ENCODE results near the gene CIDEC. TPM values are rescaled to one million over a fixed set of nuclear protein-coding genes. Genes with fewer than 3 reads are reported as not detected.

The CIDEC gene
- total and polyA plus RNA-seq, 2 donors from 2014 or later, result not detected

DNA sequence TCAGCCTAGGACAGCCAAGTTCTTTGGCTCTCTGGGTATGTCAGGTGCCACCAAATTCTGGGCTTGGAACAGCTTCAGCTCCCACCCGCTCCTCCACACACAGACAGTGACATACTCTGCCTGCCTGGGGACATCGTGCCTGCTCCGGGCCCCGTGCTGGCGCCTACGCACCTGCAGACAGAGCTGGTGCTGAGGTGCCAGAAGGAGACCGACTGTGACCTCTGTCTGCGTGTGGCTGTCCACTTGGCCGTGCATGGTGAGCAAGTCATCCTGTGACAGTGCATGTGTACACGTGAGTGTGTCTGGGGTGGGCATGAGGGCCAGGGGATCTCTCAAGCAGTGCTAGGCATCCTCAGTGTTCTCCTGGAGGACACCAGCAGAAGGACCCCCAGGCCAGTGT lies 37.8 kb upstream of the CIDEC start:
- FAIRE-seq, result no peak
- peaks cover 0 to 30% (median 0%) of the 10 kb centered on the region in 3 donors for H3K4me1 ChIP-seq (ENCODE audit: control insufficient read depth in 2 of 3, insufficient read depth in 2 of 3, low read depth in 1 of 3, low read length in 3 of 3)

DNA sequence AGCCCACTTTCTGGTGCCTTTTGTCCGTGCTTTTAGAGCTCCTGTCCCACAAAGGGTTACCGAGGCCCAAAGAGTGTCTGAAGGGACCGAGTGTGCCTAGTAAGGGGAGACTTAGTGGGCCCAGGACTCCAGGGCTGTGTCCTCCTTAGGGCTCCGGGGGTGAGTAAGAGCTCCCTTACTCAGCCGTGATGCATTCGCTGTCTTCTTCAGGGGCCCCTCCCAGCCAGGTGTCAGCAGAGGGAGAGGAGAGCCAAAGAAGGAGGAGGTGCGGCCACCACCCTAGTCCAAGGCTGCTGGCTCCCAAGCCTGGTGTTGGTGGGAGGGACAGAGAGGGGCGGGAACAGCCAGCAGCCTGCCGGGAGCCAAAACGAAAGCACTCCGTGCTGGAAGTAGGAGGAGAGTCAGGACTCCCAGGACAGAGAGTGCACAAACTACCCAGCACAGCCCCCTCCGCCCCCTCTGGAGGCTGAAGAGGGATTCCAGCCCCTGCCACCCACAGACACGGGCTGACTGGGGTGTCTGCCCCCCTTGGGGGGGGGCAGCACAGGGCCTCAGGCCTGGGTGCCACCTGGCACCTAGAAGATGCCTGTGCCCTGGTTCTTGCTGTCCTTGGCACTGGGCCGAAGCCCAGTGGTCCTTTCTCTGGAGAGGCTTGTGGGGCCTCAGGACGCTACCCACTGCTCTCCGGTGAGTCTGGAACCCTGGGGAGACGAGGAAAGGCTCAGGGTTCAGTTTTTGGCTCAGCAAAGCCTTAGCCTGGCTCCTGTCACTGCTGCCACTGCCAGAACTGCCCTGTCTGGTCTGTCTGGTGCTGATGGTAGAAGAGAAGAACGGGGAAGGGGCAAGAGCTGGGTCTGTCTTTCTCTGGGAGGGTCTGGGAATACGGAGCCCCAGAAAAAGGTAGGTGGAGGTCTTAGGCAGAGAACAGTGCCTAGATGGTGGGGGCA lies 37.0 kb upstream of the CIDEC start, which contains the start of gene IL17RC:
TSS of gene IL17RC (plus strand) at position 365 of the 947 bp plus-strand sequence. CDS start at position 583, 218 bp downstream.
- Histone ChIP-seq H3K4me1 (ENCODE audit: control insufficient read depth in 2 of 3, insufficient read depth in 2 of 3, low read depth in 1 of 3, low read length in 3 of 3) (peaks cover 0 to 30% (median 0%) of the 10 kb centered on the region in 3 donors), H3K4me3 (ENCODE audit: low read length in 3 of 3) (peak within 1 kb of the TSS; percentile 56 to 76 (median 65)), H3K27ac (ENCODE audit: low read depth in 2 of 2, low read length in 2 of 2) (peak within 1 kb of the TSS; percentile 72 to 77), H3K27me3 (ENCODE audit: control insufficient read depth, insufficient read depth, low read length) (no peaks in the 10 kb centered on the region), H3K9me3 (ENCODE audit: control insufficient read depth in 2 of 3, insufficient read depth in 1 of 3, low read length in 3 of 3) (no peaks in the 10 kb centered on the region), H3K36me3 (ENCODE audit: control insufficient read depth in 2 of 3, insufficient read depth in 3 of 3, low read length in 3 of 3) (no peaks in the 10 kb centered on the region), H3K9ac (ENCODE audit: low read length in 3 of 3) (peak within 1 kb of the TSS; percentile 6 to 79 (median 66))
- TF ChIP-seq, protein P1, sequence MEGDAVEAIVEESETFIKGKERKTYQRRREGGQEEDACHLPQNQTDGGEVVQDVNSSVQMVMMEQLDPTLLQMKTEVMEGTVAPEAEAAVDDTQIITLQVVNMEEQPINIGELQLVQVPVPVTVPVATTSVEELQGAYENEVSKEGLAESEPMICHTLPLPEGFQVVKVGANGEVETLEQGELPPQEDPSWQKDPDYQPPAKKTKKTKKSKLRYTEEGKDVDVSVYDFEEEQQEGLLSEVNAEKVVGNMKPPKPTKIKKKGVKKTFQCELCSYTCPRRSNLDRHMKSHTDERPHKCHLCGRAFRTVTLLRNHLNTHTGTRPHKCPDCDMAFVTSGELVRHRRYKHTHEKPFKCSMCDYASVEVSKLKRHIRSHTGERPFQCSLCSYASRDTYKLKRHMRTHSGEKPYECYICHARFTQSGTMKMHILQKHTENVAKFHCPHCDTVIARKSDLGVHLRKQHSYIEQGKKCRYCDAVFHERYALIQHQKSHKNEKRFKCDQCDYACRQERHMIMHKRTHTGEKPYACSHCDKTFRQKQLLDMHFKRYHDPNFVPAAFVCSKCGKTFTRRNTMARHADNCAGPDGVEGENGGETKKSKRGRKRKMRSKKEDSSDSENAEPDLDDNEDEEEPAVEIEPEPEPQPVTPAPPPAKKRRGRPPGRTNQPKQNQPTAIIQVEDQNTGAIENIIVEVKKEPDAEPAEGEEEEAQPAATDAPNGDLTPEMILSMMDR (IDR thresholded peaks at IDR 0.05; ENCODE audit: borderline replicate concordance, extremely low read depth, insufficient read depth), result no peak
- no peak for FAIRE-seq
- intact Hi-C loops (cut with DNase I), result no loop called here
- DNase-seq, result peak; percentile 82 to 95 (median 89)

More for the DNA sequence above, 37.8 kb upstream of the CIDEC start:
- Histone ChIP-seq H3K27me3 (ENCODE audit: control insufficient read depth, insufficient read depth, low read length) (no peaks in the 10 kb centered on the region), H3K4me3 (ENCODE audit: low read length in 3 of 3) (peak overlapping the region in 2 of 3 donors; percentile 62 to 76), H3K36me3 (ENCODE audit: control insufficient read depth in 2 of 3, insufficient read depth in 3 of 3, low read length in 3 of 3) (no peaks in the 10 kb centered on the region), H3K9me3 (ENCODE audit: control insufficient read depth in 2 of 3, insufficient read depth in 1 of 3, low read length in 3 of 3) (no peaks in the 10 kb centered on the region), H3K9ac (ENCODE audit: low read length in 3 of 3) (peak overlapping the region in 1 of 3 donors; percentile 79), H3K27ac (ENCODE audit: low read depth in 2 of 2, low read length in 2 of 2) (no peak overlapping the region)
- TF ChIP-seq, protein P1 (IDR thresholded peaks at IDR 0.05; ENCODE audit: borderline replicate concordance, extremely low read depth, insufficient read depth), result no peak
- DNase-seq, result peak in 1 of 5 donors; percentile 79
- intact Hi-C loops (cut with DNase I), result no loop called here

DNA sequence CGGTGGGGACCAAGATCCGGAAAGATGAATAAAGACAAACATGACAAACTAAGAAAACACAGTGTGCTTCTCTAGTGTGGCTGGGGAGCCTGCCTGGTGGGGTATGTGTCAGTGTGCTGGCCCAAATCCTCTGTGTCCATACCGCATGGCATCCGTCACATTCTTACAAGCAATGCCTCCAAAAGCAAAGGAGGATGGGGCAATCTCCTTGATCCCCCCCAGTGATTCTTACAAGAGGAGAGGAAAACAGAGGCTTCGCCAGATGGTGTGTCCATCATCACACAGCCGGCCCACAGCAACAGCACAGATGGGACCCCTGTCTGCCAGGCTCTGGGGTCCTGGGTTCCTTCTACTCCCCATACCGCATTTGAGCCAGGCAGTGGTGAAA lies 36.3 kb upstream of the CIDEC start:
- no peaks in the 10 kb centered on the region for H3K36me3 ChIP-seq (ENCODE audit: control insufficient read depth in 2 of 3, insufficient read depth in 3 of 3, low read length in 3 of 3)
- intact Hi-C loops (cut with DNase I), result no loop called here
- peak overlapping the region; percentile 35 to 65 for H3K27ac ChIP-seq (ENCODE audit: low read depth in 2 of 2, low read length in 2 of 2)
- TF ChIP-seq, protein P1 (IDR thresholded peaks at IDR 0.05; ENCODE audit: borderline replicate concordance, extremely low read depth, insufficient read depth), result no peak
- H3K27me3 ChIP-seq (ENCODE audit: control insufficient read depth, insufficient read depth, low read length), result no peaks in the 10 kb centered on the region
- H3K9me3 ChIP-seq (ENCODE audit: control insufficient read depth in 2 of 3, insufficient read depth in 1 of 3, low read length in 3 of 3), result no peaks in the 10 kb centered on the region
- H3K9ac ChIP-seq (ENCODE audit: low read length in 3 of 3), result peak overlapping the region in 2 of 3 donors; percentile 45 to 79
- FAIRE-seq (no peak), DNase-seq (peak in 2 of 5 donors; percentile 22 to 50)
- peak overlapping the region; percentile 12 to 76 (median 62) for H3K4me3 ChIP-seq (ENCODE audit: low read length in 3 of 3)
- peaks cover 0 to 30% (median 0%) of the 10 kb centered on the region in 3 donors for H3K4me1 ChIP-seq (ENCODE audit: control insufficient read depth in 2 of 3, insufficient read depth in 2 of 3, low read depth in 1 of 3, low read length in 3 of 3)
